Neural cell (in vitro differentiated cells): ENCODE measurements around the gene ECEL1. TPM values are rescaled to one million over a fixed set of nuclear protein-coding genes. Genes with fewer than 3 reads are reported as not detected.

ENCODE experiments used
- H2AFZ ChIP-seq: fragments of 200-600, 300-800 bp; sonication (generic), shearing (Covaris generic); 2 replicates; pipeline ENCODE4 v1.6.0; 2014; ENCODE audit warnings: low read depth, mild to moderate bottlenecking, antibody characterized with exemption, low read length, moderate library complexity
- H3F3A ChIP-seq: fragments of 200-600 bp; shearing (Covaris generic); 2 replicates; pipeline ENCODE4 v1.6.1; 2016; ENCODE audit warnings: mild to moderate bottlenecking, moderate library complexity, mixed read lengths, antibody characterized with exemption, low read length; ENCODE audit not compliant: insufficient read depth, poor library complexity, severe bottlenecking
- H3K27ac ChIP-seq: fragments of 200-600, 300-800 bp; sonication (generic), shearing (Covaris generic); 2 replicates; pipeline ENCODE4 v1.5.1; 2014; ENCODE audit warnings: mild to moderate bottlenecking, low read length, moderate library complexity
- H3K27me3 ChIP-seq: fragments of 300-800, 200-600 bp; sonication (generic), shearing (Covaris generic); 2 replicates; pipeline ENCODE4 v1.6.0; 2014; ENCODE audit warnings: mild to moderate bottlenecking, low read depth, low read length, moderate library complexity; ENCODE audit not compliant: insufficient read depth
- H3K36me3 ChIP-seq: fragments of 300-800, 200-600 bp; sonication (generic), shearing (Covaris generic); 2 replicates; pipeline ENCODE4 v1.5.1; 2014; ENCODE audit warnings: mild to moderate bottlenecking, antibody characterized with exemption, low read length, moderate library complexity; ENCODE audit not compliant: insufficient read depth
- H3K4me2 ChIP-seq: fragments of 300-800, 200-600 bp; sonication (generic), shearing (Covaris generic); 2 replicates; pipeline ENCODE4 v1.6.0; 2014; ENCODE audit warnings: mild to moderate bottlenecking, low read length
- H3K4me3 ChIP-seq: fragments of 300-800, 200-600 bp; sonication (generic), shearing (Covaris generic); 2 replicates; pipeline ENCODE4 v1.5.1; 2014; ENCODE audit warnings: mild to moderate bottlenecking, low read length, moderate library complexity
- H3K79me2 ChIP-seq: fragments of 200-600 bp; shearing (Covaris generic); replicated peaks from 2 replicates; pipeline ENCODE4 v1.6.0; 2014; ENCODE audit warnings: mild to moderate bottlenecking, low read length, moderate library complexity; ENCODE audit not compliant: insufficient read depth
- H3K9ac ChIP-seq: fragments of 300-800, 200-600 bp; sonication (generic), shearing (Covaris generic); 2 replicates; pipeline ENCODE4 v1.6.1; 2016; ENCODE audit warnings: mild to moderate bottlenecking, low read length, mixed read lengths
- H3K9me2 ChIP-seq: fragments of 200-600 bp; shearing (Covaris generic); 2 replicates; pipeline ENCODE4 v1.6.1; 2016; ENCODE audit warnings: mild to moderate bottlenecking, low read length, mixed read lengths; ENCODE audit not compliant: insufficient read depth
- H3K9me3 ChIP-seq: fragments of 200-600, 300-800 bp; sonication (generic), shearing (Covaris generic); 2 replicates; pipeline ENCODE4 v1.6.1; 2016; ENCODE audit warnings: mild to moderate bottlenecking, mixed run types, low read length, moderate library complexity, mixed read lengths
- H4K20me1 ChIP-seq: fragments of 200-600 bp; shearing (Covaris generic); 2 replicates; pipeline ENCODE4 v1.6.1; 2016; ENCODE audit warnings: mild to moderate bottlenecking, mixed run types; ENCODE audit not compliant: insufficient read depth
- CTCF ChIP-seq: fragments of 450-650 bp; IDR thresholded peaks from 2 replicates; pipeline ENCODE4 v1.5.1; 2014; ENCODE audit warnings: antibody characterized with exemption, mild to moderate bottlenecking, moderate library complexity; ENCODE audit not compliant: poor library complexity, severe bottlenecking
- EP300 ChIP-seq: fragments of 450-650 bp; conservative IDR thresholded peaks from 2 replicates; pipeline ENCODE4 v1.6.1; 2014; ENCODE audit warnings: antibody characterized with exemption, mild to moderate bottlenecking, moderate library complexity; ENCODE audit not compliant: poor library complexity, severe bottlenecking
- EZH2 ChIP-seq: fragments of 200-600, 300-800 bp; shearing (Covaris generic), sonication (generic); IDR thresholded peaks from 2 replicates; pipeline ENCODE4 v1.6.1; 2014; ENCODE audit warnings: antibody characterized with exemption, low read length, borderline replicate concordance, mild to moderate bottlenecking; ENCODE audit not compliant: insufficient read depth, poor library complexity, severe bottlenecking
- MXI1 ChIP-seq: fragments of 450-650 bp; conservative IDR thresholded peaks from 2 replicates; pipeline ENCODE4 v1.6.1; 2014; ENCODE audit warnings: antibody characterized with exemption, mild to moderate bottlenecking; ENCODE audit not compliant: poor library complexity, severe bottlenecking
- POLR2AphosphoS5 ChIP-seq: IDR thresholded peaks from 2 replicates; pipeline ENCODE4 v1.6.1; 2012
- RAD21 ChIP-seq: fragments of 450-650 bp; conservative IDR thresholded peaks from 2 replicates; pipeline ENCODE4 v1.6.1; 2014; ENCODE audit warnings: antibody characterized with exemption, mild to moderate bottlenecking, moderate library complexity
- REST ChIP-seq: IDR thresholded peaks from 2 replicates; pipeline ENCODE4 v1.6.1; 2012; ENCODE audit warnings: borderline replicate concordance
- SMC3 ChIP-seq: fragments of 450-650 bp; conservative IDR thresholded peaks from 2 replicates; pipeline ENCODE4 v1.6.1; 2014; ENCODE audit warnings: antibody characterized with exemption, mild to moderate bottlenecking, moderate library complexity; ENCODE audit not compliant: poor library complexity
- TAF1 ChIP-seq: IDR thresholded peaks from 2 replicates; pipeline ENCODE4 v1.6.1; 2012; ENCODE audit warnings: low read depth
- polyA plus RNA-seq: library from polyadenylated mRNA; depleted of rRNA; stranded (reverse); fragments of >200 nt; gene quantifications from 2 replicates; pipeline ENCODE4 v1.2.3, GENCODE V29; 2014

ECEL1 gene
- polyA plus RNA-seq, 1 donor from 2014 or later, result 60.9 TPM

- H3K79me2 ChIP-seq, result no peaks in the 10 kb centered on the region
- no peak overlapping the region for H2AFZ ChIP-seq
- no peaks in the 10 kb centered on the region for H3K36me3 ChIP-seq
- H3K9me2 ChIP-seq, result no peaks in the 10 kb centered on the region
- no peak for TF ChIP-seq REST
- H3K27me3 ChIP-seq, result peaks cover 17% of the 10 kb centered on the region
- H3K9ac ChIP-seq, result no peak overlapping the region
- H3K4me3 ChIP-seq, result no peak overlapping the region
- no peaks in the 10 kb centered on the region for H3K9me3 ChIP-seq
- no peaks in the 10 kb centered on the region for H4K20me1 ChIP-seq
- no peak overlapping the region for H3K4me2 ChIP-seq
- no peaks in the 10 kb centered on the region for H3F3A ChIP-seq
- no peak overlapping the region for H3K27ac ChIP-seq
These were observed 31.2 kb upstream of the ECEL1 start for GRCh38 chr2:232518844-232519243.

GRCh38 chr2:232516551-232516950 is 28.9 kb upstream of the ECEL1 start:
- no peaks in the 10 kb centered on the region for H4K20me1 ChIP-seq
- no peaks in the 10 kb centered on the region for H3K27me3 ChIP-seq
- no peak overlapping the region for H3K4me2 ChIP-seq
- H3K4me3 ChIP-seq, result no peak overlapping the region
- H3K27ac ChIP-seq, result no peak overlapping the region
- H3K36me3 ChIP-seq, result no peaks in the 10 kb centered on the region
- no peak overlapping the region for H3K9ac ChIP-seq
- H3F3A ChIP-seq, result no peaks in the 10 kb centered on the region
- TF ChIP-seq CTCF, result no peak
- TF ChIP-seq SMC3, result no peak
- TF ChIP-seq EZH2, result no peak
- TF ChIP-seq MXI1, result no peak
- no peak for TF ChIP-seq POLR2AphosphoS5
- no peak for TF ChIP-seq EP300
- TF ChIP-seq TAF1, result no peak
- TF ChIP-seq REST, result no peak
- TF ChIP-seq RAD21, result no peak
- no peaks in the 10 kb centered on the region for H3K9me2 ChIP-seq
- no peak overlapping the region for H2AFZ ChIP-seq
- no peaks in the 10 kb centered on the region for H3K79me2 ChIP-seq
- no peaks in the 10 kb centered on the region for H3K9me3 ChIP-seq
